Activated CD8-positive, alpha-beta memory T cell treated with anti-CD3 and anti-CD28 coated beads for 48 hours (primary cell): Measurements from ENCODE around the gene NCMAP.

ENCODE experiments used
- DNase-seq, 3 experiments: peaks; one replicate each; pipeline ENCODE4 v3.0.0-alpha.2; 2020; ENCODE audit warnings: low read depth in 2 of 3, low spot score in 2 of 3

The NCMAP gene

GRCh38 chr1:24570265-24571125 lies 14.6 kb downstream of the NCMAP start:
- no peak for DNase-seq

GRCh38 chr1:24572301-24572700 lies 16.4 kb downstream of the NCMAP start:
- DNase-seq = no peak

GRCh38 chr1:24575905-24576587 lies 20.2 kb downstream of the NCMAP start:
- DNase-seq = no peak

- no peak for DNase-seq
Observed at GRCh38 chr1:24578846-24579245, 23.0 kb downstream of the NCMAP start.

- DNase-seq = no peak
Observed at GRCh38 chr1:24580756-24581155, 24.9 kb downstream of the NCMAP start.

DNA sequence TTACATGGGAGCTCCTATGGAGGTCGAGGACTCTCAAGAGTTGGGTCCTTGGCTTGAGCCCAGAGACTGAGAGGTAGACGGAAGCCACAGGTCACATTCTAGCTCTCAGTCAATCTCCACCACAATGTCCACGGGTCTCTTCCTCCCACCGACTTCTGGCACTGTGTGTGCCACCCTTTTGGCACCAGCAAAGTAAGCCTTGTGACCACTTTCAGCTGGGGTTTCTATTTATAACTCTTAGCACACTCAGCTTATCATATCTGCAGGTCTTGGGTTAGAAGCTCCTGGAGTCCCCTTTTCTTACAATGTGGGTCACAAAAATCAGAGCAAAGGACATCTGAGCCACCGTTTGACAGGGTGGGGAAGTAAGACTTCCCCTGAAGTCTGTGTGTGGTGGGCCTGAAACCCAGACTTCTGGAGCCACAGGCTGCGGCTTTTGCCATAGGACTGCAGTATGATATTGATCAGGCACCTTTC lies 28.3 kb downstream of the NCMAP start:
- no peak for DNase-seq

DNA sequence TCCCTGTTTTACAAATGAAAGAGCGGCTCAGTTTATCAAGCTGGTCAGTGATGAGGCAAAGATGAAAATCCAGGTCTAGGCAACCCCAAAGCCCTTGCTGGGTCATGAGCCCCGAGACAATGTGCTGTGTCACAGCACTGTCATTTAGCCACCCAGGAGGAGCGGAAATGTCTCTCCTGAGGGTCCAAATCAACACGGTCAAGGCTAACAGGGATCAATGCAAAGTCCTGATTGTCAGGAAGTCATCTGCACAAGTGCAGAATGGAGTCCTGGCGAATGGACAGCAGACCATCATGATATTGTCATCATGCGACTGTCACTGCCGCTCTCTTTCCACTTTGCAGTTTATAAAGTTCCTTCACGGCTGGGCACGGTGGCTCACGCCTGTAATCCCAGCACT lies 30.2 kb downstream of the NCMAP start:
- no peak for DNase-seq

DNA sequence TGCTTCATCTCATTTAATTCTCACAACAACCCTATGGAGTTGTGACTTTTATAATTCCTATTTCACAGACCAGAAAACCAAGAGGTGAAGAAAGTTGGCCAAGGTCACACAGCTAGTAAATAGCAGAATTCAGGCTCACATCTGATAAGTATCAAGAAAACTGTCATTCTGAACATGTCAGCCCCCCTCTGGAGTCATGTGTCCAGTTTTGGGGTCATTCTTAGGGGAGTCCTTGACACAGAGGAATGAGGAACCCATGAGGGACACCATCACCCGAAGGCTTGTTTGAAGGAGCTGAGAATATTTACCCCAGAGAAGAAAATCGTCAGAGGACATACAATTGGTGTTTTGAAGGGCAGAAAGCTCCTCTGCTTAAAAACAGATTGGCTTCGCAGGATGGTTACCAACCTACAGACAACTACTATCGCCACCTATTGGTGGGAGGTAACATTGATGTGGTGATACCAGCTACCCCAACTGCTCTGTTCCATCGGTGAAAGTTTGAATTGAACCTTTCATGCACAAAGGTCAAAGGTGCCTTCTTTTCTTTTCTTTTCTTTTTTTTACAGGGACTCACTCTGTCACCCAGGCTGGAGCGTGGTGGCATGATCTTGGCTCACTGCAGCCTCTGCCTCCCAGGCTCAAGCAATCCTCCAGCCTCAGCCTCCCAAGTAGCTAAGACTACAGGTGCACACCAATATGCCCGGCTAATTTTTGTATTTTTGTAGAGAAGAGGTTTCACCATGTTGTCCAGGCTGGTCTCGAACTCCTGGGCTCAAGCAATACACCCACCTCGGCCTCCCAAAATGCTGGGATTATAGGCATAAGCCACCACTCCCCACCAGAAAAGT lies 31.3 kb downstream of the NCMAP start:
- DNase-seq = no peak

- no peak for DNase-seq
Observed at GRCh38 chr1:24588573-24588972, 32.7 kb downstream of the NCMAP start.

DNA sequence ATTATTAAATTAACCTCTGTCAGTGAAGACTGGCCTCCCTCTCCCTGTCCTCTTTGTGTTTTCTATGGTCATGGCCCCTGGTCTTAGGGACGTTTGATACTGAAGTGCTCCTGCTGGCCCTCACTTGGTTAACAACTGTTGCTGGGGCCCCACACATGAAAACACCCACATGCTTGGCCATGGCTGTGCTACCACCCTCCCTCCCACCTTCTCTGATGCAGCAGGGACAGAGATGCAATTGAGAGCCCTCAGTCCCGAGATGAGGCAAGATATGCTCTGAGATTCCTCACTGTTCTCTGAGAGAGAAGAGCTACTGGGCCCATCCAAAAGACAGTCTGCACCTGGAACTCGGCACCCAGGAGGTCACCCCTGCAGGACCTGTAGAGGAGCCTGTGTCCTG lies 33.3 kb downstream of the NCMAP start:
- no peak for DNase-seq

DNA sequence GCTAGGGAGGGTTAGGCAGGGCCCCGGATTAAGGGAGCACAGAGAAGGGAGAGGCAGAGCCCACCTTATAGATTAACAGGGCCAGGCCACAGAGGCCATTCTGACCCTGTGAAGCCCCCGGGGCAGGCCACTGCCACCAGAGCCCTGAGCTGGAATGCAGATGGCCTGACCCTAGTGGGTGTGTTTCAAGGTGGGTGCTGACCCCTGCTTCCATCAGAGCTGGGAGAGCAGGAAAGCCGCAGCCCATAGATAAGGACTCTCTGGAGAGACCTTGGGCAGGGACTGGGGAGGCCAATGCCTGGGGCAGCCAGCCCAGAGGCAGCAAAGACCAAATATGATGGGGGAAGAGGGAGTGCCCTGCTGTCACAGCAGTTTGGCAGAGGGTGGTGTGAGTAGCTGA lies 35.9 kb downstream of the NCMAP start:
- no peak for DNase-seq

- DNase-seq = no peak
Observed at GRCh38 chr1:24594328-24594598, 38.4 kb downstream of the NCMAP start.

GRCh38 chr1:24596401-24596880 lies 40.6 kb downstream of the NCMAP start:
- no peak for DNase-seq

GRCh38 chr1:24599265-24599664 lies 43.4 kb downstream of the NCMAP start:
- DNase-seq = no peak

GRCh38 chr1:24600551-24600950 lies 44.7 kb downstream of the NCMAP start:
- DNase-seq = no peak

DNA sequence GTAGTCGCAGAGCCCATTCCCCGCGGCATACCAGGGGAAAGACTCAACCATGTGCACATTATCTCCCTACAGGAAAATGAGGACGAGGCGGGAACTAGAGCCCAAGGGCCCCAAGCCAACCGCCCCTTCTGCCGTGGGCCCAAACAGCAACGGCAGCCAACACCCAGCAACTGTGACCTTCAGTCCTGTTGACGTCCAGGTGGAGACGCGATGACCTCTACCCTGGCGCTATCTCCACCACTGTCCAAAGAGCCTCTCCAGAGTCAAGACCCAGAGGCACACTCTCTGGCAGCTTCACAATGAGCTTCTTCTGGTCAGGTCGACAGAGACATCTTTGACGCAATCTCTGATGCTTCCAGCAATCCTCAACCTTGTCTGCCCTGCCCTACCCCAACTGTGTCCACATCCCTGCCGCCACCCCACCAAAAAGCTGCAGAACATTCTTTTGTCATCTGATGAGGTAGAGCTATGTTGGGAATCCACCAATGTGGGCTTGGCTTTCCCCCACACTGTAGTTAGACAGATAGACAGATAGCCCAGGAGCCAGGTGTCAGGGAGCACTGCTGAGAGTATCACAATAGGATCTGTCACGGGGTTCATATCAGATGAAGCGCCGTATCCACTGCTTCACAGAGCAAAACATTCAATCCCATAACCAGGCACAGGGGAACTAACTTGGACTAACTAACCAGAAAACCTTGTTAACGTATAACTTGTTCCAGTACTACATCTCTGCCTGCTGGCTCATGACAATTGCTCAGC lies 49.8 kb downstream of the NCMAP start:
- DNase-seq = no peak

GRCh38 chr1:24606296-24606605 lies 50.4 kb downstream of the NCMAP start:
- no peak for DNase-seq

DNA sequence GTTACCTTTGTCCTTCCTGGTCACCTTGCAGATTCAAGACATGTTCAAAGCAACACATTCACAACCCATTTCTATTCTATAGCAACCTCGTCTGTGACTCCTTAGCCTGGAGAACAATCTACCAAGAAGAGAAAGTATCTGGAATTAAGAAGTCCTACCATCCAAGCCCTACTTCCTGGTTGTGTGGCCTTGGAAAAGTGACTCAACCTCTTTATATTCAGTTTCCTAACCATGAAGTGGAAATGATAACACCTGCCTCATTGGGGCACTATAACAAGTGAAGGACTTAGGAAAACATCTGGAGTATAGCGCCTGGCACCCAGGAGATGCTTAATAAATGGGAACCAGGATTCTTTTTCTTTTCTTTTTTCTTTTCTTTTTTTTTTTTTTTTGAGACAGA lies 50.7 kb downstream of the NCMAP start:
- DNase-seq = no peak

DNA sequence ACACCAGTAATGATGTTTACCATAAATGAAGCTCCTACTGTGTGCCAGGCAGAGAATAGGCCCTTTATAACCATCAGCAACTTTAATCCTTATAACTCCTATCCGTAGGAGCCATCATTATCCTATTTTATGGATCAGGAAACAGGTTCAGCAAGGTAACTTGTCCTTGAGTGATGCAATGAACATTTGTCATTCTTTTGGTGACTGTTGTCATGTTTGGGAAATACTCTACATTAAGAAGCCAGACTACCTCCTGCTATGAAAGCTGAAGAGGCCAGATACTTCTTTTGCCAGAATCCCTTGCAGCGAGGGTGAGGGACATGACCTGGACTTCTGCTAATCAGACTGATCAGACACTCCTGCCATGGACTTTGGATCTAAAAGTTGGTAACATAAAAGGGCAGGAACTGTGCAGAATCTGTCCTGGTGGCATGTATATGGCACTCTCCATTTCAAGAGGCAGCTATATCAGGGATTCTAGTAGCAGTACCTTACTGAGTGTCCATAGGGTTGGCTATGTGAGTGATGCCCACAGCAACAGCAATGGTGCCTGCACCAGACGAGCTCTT lies 54.1 kb downstream of the NCMAP start:
- DNase-seq = no peak

DNA sequence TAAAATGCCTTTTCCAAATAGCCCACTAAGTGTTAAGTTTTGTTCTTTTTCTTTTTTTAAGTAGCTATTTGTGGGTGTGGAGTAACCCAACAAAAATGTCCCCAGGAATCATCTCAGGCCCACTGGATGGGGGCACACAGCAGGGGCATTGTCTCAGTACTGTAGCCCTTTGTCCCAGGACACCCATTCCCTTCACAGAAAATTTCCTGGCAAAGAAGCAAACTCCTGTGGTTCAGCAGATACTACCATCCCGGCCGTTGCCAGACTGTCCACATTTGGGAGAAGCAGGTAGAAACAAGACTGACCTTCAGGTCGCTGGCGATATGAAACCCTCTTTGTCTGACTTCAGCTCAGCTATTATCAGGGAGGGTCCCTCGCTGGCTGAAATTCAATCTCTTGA lies 63.5 kb downstream of the NCMAP start:
- DNase-seq = no peak

GRCh38 chr1:24620678-24621077 lies 64.8 kb downstream of the NCMAP start:
- DNase-seq = no peak
